GM19397 (cell line): ENCODE results near the gene RAB33A.
"Not testable (repeated sequence)": the region's sequence is repeated elsewhere in the genome, so short reads cannot be mapped to it uniquely, and the experiment has no call there.

Source experiments
- ATAC-seq: cut with Tn5 transposase; IDR thresholded peaks from one replicate; pipeline ENCODE4 v1.9.1; 2021; ENCODE audit warnings: mild to moderate bottlenecking, moderate library complexity; ENCODE audit not compliant: unreplicated experiment

The RAB33A gene

GRCh38 chrX:130231184-130231583, 59.4 kb downstream of the RAB33A start:
- not testable (repeated sequence) for ATAC-seq
